22Rv1 (cell line): ENCODE measurements around the gene FHOD3.

ENCODE experiments used
- H3K27ac ChIP-seq: fragments of 450-650 bp; 2 replicates; pipeline ENCODE4 v1.5.1; 2017
- CTCF ChIP-seq: fragments of 450-650 bp; IDR thresholded peaks from 2 replicates; pipeline ENCODE4 v1.5.1; 2017; ENCODE audit warnings: mild to moderate bottlenecking
- ZFX ChIP-seq: fragments of 450-650 bp; IDR thresholded peaks from 2 replicates; pipeline ENCODE4 v1.6.1; 2017; ENCODE audit warnings: antibody characterized with exemption, borderline replicate concordance

FHOD3 gene

GRCh38 chr18:36594621-36595020 lies 297.1 kb downstream of the FHOD3 start:
- TF ChIP-seq CTCF, result no peak
- TF ChIP-seq ZFX, result no peak
- H3K27ac ChIP-seq, result no peak overlapping the region

GRCh38 chr18:36595046-36595817 lies 297.7 kb downstream of the FHOD3 start:
- TF ChIP-seq CTCF, result no peak
- no peak for TF ChIP-seq ZFX

GRCh38 chr18:36595818-36596215 lies 298.3 kb downstream of the FHOD3 start:
- H3K27ac ChIP-seq, result no peak overlapping the region
- TF ChIP-seq ZFX (no peak), CTCF (no peak)

More at GRCh38 chr18:36595046-36595817, 297.7 kb downstream of the FHOD3 start:
- H3K27ac ChIP-seq, result no peak overlapping the region

- no peak overlapping the region for H3K27ac ChIP-seq
- TF ChIP-seq CTCF (no peak), ZFX (no peak)
These were observed 300.1 kb downstream of the FHOD3 start for GRCh38 chr18:36597636-36598035.

- TF ChIP-seq ZFX, result no peak
- no peak for TF ChIP-seq CTCF
- H3K27ac ChIP-seq, result no peak overlapping the region
These were observed 303.0 kb downstream of the FHOD3 start for GRCh38 chr18:36600548-36600947.

GRCh38 chr18:36601316-36601715 lies 303.8 kb downstream of the FHOD3 start:
- H3K27ac ChIP-seq, result no peak overlapping the region
- TF ChIP-seq CTCF (no peak), ZFX (no peak)

- H3K27ac ChIP-seq, result no peak overlapping the region
- TF ChIP-seq CTCF (no peak), ZFX (no peak)
These were observed 304.6 kb downstream of the FHOD3 start for GRCh38 chr18:36602071-36602470.
